Endothelial cell of umbilical vein (primary cell): ENCODE measurements around the gene CNGB1.

Experiments
- CTCF ChIP-seq, 2 donors: IDR thresholded peaks; 1 replicate in 1 of 2; 2 replicates in 1 of 2; pipeline ENCODE4 v1.5.1; 2011; ENCODE audit warnings: low read length in 2 of 2, mild to moderate bottlenecking in 2 of 2, moderate library complexity in 2 of 2, control low read depth in 1 of 2, inconsistent platforms in 1 of 2, low read depth in 1 of 2; ENCODE audit not compliant: insufficient read depth in 1 of 2; ENCODE audit errors: extremely low read depth in 1 of 2
- FOS ChIP-seq: IDR thresholded peaks from 2 replicates; pipeline ENCODE4 v1.6.1; 2011; ENCODE audit warnings: mild to moderate bottlenecking, low read length, moderate library complexity, borderline replicate concordance; ENCODE audit not compliant: insufficient read depth
- MAX ChIP-seq: IDR thresholded peaks from 2 replicates; pipeline ENCODE4 v1.6.1; 2011; ENCODE audit not compliant: insufficient read depth, insufficient read length
- POLR2A ChIP-seq: IDR thresholded peaks from 2 replicates; pipeline ENCODE4 v1.6.1; 2012; ENCODE audit warnings: low read depth, mild to moderate bottlenecking, control low read depth, low read length
- POLR2AphosphoS5 ChIP-seq: IDR thresholded peaks from 2 replicates; pipeline ENCODE4 v1.6.1; 2012; ENCODE audit warnings: low read depth, mild to moderate bottlenecking, control low read depth, low read length, moderate library complexity; ENCODE audit not compliant: insufficient read depth

GRCh38 chr16:57945740-57946138, 25.2 kb downstream of the CNGB1 start:
- no peak for TF ChIP-seq CTCF (IDR thresholded peaks at IDR 0.05; ENCODE audit: extremely low read depth in 1 of 2, insufficient read depth in 1 of 2, low read depth in 1 of 2, low read length in 2 of 2)
- no peak for TF ChIP-seq POLR2A
- no peak for TF ChIP-seq MAX
- no peak for TF ChIP-seq POLR2AphosphoS5
- no peak for TF ChIP-seq FOS
